IMR-90 (cell line): Measurements from ENCODE around the gene BCL2L15.

Source experiments
- BHLHE40 ChIP-seq: fragments of 150-350 bp; IDR thresholded peaks from 2 replicates; pipeline ENCODE4 v1.6.1; 2016; ENCODE audit warnings: mild to moderate bottlenecking, low read depth, low read length
- CEBPB ChIP-seq: IDR thresholded peaks from 2 replicates; pipeline ENCODE4 v1.6.1; 2012; ENCODE audit warnings: low read depth, low read length, improper control_type of control experiment
- FOS ChIP-seq: fragments of 150-350 bp; IDR thresholded peaks from 2 replicates; pipeline ENCODE4 v1.6.1; 2016; ENCODE audit warnings: low read depth, low read length
- MAFK ChIP-seq: IDR thresholded peaks from 2 replicates; pipeline ENCODE4 v1.6.1; 2012; ENCODE audit warnings: low read depth, low read length, improper control_type of control experiment
- MAZ ChIP-seq: IDR thresholded peaks from 2 replicates; pipeline ENCODE4 v1.6.1; 2012; ENCODE audit warnings: low read depth, mild to moderate bottlenecking, low read length, improper control_type of control experiment, moderate library complexity, borderline replicate concordance
- MXI1 ChIP-seq: IDR thresholded peaks from 2 replicates; pipeline ENCODE4 v1.6.1; 2012; ENCODE audit warnings: low read depth, mild to moderate bottlenecking, low read length, moderate library complexity, borderline replicate concordance
- NFE2L2 ChIP-seq: fragments of 150-350 bp; IDR thresholded peaks from 2 replicates; pipeline ENCODE4 v1.6.1; 2016; ENCODE audit warnings: low read depth, mild to moderate bottlenecking, low read length
- POLR2A ChIP-seq: IDR thresholded peaks from 2 replicates; pipeline ENCODE4 v1.6.1; 2012; ENCODE audit warnings: mild to moderate bottlenecking, low read depth, low read length
- RAD21 ChIP-seq: IDR thresholded peaks from 2 replicates; pipeline ENCODE4 v1.6.1; 2012; ENCODE audit warnings: low read length, improper control_type of control experiment
- RFX5 ChIP-seq: IDR thresholded peaks from 2 replicates; pipeline ENCODE4 v1.8.0; 2012; ENCODE audit warnings: low read depth, mild to moderate bottlenecking, low read length, moderate library complexity
- SMC3 ChIP-seq: fragments of 150-350 bp; IDR thresholded peaks from 2 replicates; pipeline ENCODE4 v1.6.1; 2016; ENCODE audit warnings: low read depth, mild to moderate bottlenecking, antibody characterized with exemption, low read length, moderate library complexity
- TF ChIP-seq, protein P1 (sequence below): conservative IDR thresholded peaks from 2 replicates; pipeline ENCODE4 v1.5.1; 2012; ENCODE audit warnings: mild to moderate bottlenecking, low read depth, low read length, improper control_type of control experiment
- TF ChIP-seq, protein P2 (sequence below): fragments of 150-350 bp; IDR thresholded peaks from 2 replicates; pipeline ENCODE4 v1.6.1; 2016; ENCODE audit warnings: low read depth, mild to moderate bottlenecking, low read length, moderate library complexity, borderline replicate concordance
- TF ChIP-seq, protein P3 (sequence below): fragments of 150-350 bp; IDR thresholded peaks from 2 replicates; pipeline ENCODE4 v1.6.1; 2017; ENCODE audit warnings: mild to moderate bottlenecking, antibody characterized with exemption, low read length, low read depth

DNA sequence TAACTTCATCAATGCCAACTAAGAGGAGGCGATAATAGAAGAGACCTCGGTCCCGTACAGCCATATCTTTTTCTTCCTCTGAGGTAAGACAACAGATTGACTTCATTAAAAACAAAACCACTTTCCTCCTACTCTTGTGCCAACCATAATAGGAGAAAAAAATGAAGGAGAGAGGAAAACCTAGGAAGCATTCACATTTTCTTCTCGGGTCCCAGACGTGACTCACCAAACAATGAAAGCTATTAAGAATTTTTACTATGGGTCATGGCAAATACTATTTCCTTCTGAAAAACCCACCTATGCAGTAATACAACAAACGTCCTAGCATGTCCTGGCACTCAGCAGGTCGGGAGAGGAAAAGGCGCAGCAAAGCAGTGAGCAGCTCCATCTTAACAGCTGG, 8.6 kb upstream of the BCL2L15 start:
- TF ChIP-seq POLR2A (no peak), RFX5 (no peak), MAZ (no peak), BHLHE40 (no peak), CEBPB (no peak), SMC3 (no peak), FOS (no peak), RAD21 (no peak), MXI1 (no peak), NFE2L2 (no peak), MAFK (no peak)
- TF ChIP-seq, protein P1, sequence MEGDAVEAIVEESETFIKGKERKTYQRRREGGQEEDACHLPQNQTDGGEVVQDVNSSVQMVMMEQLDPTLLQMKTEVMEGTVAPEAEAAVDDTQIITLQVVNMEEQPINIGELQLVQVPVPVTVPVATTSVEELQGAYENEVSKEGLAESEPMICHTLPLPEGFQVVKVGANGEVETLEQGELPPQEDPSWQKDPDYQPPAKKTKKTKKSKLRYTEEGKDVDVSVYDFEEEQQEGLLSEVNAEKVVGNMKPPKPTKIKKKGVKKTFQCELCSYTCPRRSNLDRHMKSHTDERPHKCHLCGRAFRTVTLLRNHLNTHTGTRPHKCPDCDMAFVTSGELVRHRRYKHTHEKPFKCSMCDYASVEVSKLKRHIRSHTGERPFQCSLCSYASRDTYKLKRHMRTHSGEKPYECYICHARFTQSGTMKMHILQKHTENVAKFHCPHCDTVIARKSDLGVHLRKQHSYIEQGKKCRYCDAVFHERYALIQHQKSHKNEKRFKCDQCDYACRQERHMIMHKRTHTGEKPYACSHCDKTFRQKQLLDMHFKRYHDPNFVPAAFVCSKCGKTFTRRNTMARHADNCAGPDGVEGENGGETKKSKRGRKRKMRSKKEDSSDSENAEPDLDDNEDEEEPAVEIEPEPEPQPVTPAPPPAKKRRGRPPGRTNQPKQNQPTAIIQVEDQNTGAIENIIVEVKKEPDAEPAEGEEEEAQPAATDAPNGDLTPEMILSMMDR = no peak
- TF ChIP-seq, protein P2, sequence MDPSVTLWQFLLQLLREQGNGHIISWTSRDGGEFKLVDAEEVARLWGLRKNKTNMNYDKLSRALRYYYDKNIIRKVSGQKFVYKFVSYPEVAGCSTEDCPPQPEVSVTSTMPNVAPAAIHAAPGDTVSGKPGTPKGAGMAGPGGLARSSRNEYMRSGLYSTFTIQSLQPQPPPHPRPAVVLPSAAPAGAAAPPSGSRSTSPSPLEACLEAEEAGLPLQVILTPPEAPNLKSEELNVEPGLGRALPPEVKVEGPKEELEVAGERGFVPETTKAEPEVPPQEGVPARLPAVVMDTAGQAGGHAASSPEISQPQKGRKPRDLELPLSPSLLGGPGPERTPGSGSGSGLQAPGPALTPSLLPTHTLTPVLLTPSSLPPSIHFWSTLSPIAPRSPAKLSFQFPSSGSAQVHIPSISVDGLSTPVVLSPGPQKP = no peak
- TF ChIP-seq, protein P3, sequence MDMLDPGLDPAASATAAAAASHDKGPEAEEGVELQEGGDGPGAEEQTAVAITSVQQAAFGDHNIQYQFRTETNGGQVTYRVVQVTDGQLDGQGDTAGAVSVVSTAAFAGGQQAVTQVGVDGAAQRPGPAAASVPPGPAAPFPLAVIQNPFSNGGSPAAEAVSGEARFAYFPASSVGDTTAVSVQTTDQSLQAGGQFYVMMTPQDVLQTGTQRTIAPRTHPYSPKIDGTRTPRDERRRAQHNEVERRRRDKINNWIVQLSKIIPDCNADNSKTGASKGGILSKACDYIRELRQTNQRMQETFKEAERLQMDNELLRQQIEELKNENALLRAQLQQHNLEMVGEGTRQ = no peak
